Smooth muscle cell (in vitro differentiated cells): ENCODE data around the gene RHEX. TPM values are rescaled to one million over a fixed set of nuclear protein-coding genes. Genes with fewer than 3 reads are reported as not detected.
A peak's percentile ranks its signal among the peaks of the same experiment; 100 is the strongest.

ENCODE experiments used
- DNase-seq: peaks from one replicate; lab custom pipeline; 2025; ENCODE audit not compliant: unreplicated experiment; lab: John Stamatoyannopoulos, UW
- H2AFZ ChIP-seq: fragments of 200-600 bp; sonication (generic); 2 replicates; pipeline ENCODE4 v1.6.0; 2016; ENCODE audit warnings: antibody characterized with exemption, low read depth, mild to moderate bottlenecking
- H3F3A ChIP-seq: fragments of 200-600 bp; sonication (generic); 2 replicates; pipeline ENCODE4 v1.6.0; 2017; ENCODE audit warnings: antibody characterized with exemption, low read depth
- H3K27ac ChIP-seq: fragments of 200-600 bp; sonication (generic); 2 replicates; pipeline ENCODE4 v1.5.1; 2016; ENCODE audit warnings: low read depth, mild to moderate bottlenecking
- H3K27me3 ChIP-seq: fragments of 200-600 bp; sonication (generic); 2 replicates; pipeline ENCODE4 v1.6.1; 2016; ENCODE audit warnings: low read depth, mild to moderate bottlenecking
- H3K36me3 ChIP-seq: fragments of 200-600 bp; sonication (generic); 2 replicates; pipeline ENCODE4 v1.5.1; 2016; ENCODE audit warnings: low read depth
- H3K4me1 ChIP-seq: fragments of 200-600 bp; sonication (generic); 2 replicates; pipeline ENCODE4 v1.5.1; 2016; ENCODE audit warnings: low read depth
- H3K4me2 ChIP-seq: fragments of 200-600 bp; sonication (generic); 2 replicates; pipeline ENCODE4 v1.6.0; 2016; ENCODE audit warnings: mild to moderate bottlenecking
- H3K4me3 ChIP-seq: fragments of 200-600 bp; sonication (generic); 2 replicates; pipeline ENCODE4 v1.5.1; 2016; ENCODE audit warnings: mild to moderate bottlenecking
- H3K79me2 ChIP-seq: fragments of 200-600 bp; sonication (generic); 2 replicates; pipeline ENCODE4 v1.6.0; 2016; ENCODE audit warnings: low read depth, mild to moderate bottlenecking
- H3K9ac ChIP-seq: fragments of 200-600 bp; sonication (generic); 2 replicates; pipeline ENCODE4 v1.6.0; 2016; ENCODE audit warnings: low read depth
- H3K9me3 ChIP-seq: fragments of 200-600 bp; sonication (generic); replicated peaks from 2 replicates; pipeline ENCODE4 v1.5.1; 2016; ENCODE audit warnings: low read depth
- H4K20me1 ChIP-seq: fragments of 200-600 bp; sonication (generic); 2 replicates; pipeline ENCODE4 v1.6.0; 2016; ENCODE audit warnings: low read depth
- CTCF ChIP-seq: fragments of 200-600 bp; sonication (generic); IDR thresholded peaks from 2 replicates; pipeline ENCODE4 v1.5.1; 2017; ENCODE audit warnings: borderline replicate concordance, mild to moderate bottlenecking, antibody characterized with exemption; ENCODE audit not compliant: insufficient read depth, poor library complexity, severe bottlenecking
- WGBS: methylation state at CpG from one replicate; pipeline ENCODE4 v1.1.7; 2016; ENCODE audit warnings: low lambda C conversion rate; 5-methylcytosine and 5-hydroxymethylcytosine counted together
- polyA plus RNA-seq: library from polyadenylated mRNA; unstranded; fragments of >200 nt; fragmentation: Nextera tagmentation; extraction: Ambion mirVana; gene quantifications from 2 replicates; pipeline ENCODE4 v1.2.1, GENCODE V29; 2016
- total RNA-seq: library from RNA; depleted of rRNA; stranded (reverse); fragments of >200 nt; gene quantifications from 2 replicates; pipeline ENCODE4 v1.2.3, GENCODE V29; 2014

RHEX gene
- total and polyA plus RNA-seq, 2 experiments from 2014 or later, result not detected

DNA sequence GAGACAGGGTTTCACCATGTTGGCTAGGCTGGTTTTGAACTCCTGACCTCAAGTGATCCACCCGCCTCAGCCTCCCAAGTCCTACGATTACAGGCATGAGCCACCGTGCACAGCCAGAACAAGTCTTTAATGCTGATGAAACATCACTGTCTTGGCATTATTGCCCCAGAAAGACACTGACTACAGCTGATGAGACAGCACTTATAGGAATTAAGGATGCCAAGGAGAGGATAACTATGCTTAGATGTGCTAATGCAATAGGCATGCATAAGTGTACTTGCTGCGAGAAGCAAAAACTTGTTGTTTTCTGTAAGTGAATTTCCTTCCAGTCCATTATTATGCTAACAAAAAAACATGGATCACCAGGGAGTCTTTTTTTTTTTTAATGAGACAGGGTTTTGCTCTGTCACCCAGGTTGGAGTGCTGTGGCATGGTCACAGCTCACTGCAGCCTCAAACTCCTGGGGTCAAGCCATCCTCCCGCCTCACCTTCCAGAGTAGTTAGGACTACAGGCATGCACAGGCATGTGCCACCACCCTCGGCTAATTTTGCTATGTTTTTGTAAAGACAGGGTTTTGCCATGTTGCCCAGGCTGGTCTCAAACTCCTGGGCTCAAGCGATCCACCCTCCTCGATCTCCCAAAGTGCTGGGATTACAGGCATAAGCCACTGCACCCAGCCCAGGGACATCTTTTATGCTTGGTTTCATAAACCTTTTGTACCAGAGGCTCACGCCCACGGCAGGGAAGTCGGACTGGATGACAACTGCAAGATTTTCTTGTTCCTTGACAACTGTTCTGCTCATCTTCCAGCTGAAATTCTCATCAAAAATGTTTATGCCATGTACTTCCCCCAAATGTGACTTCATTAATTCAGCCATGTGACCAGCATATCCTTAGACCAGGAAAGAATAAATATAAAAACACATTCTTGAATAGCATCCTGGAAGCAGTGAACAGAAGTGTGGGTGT is 23.1 kb downstream of the RHEX start:
- Histone ChIP-seq H3K4me1 (no peaks in the 10 kb centered on the region), H3K36me3 (no peaks in the 10 kb centered on the region), H3K79me2 (no peaks in the 10 kb centered on the region), H3K27me3 (no peaks in the 10 kb centered on the region), H3K9ac (no peak overlapping the region), H4K20me1 (no peaks in the 10 kb centered on the region), H3K9me3 (no peaks in the 10 kb centered on the region), H2AFZ (peak overlapping the region; percentile 24), H3K27ac (peak overlapping the region; percentile 56), H3F3A (no peaks in the 10 kb centered on the region), H3K4me3 (no peak overlapping the region), H3K4me2 (peak overlapping the region; percentile 31)
- DNase-seq, result no peak
- 38% methylated on average over 11 of the region's 11 CpGs for WGBS
- no peak for TF ChIP-seq CTCF

DNA sequence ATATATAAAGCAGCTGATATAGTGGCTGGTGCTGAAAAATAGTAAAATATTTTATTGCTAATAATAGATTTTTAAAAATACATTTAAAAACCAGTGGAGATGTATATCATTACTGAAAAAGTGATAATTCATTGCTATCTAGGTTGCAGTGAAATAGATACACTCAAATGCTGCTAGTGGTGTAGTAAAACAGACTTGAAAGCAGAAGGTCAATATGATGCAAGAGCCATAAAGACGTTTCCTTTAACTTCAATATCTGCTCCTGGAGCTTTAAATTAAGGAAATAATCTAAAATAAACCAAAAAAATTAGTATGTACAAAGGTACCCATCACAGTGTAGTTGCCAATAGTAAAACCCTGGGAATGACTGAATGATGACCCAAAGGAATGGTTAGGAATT is 26.2 kb downstream of the RHEX start:
- no peak for TF ChIP-seq CTCF
- no peaks in the 10 kb centered on the region for H3K79me2 ChIP-seq
- no peak overlapping the region for H2AFZ ChIP-seq
- H3K4me2 ChIP-seq, result no peak overlapping the region
- no peaks in the 10 kb centered on the region for H3K27me3 ChIP-seq
- no peaks in the 10 kb centered on the region for H4K20me1 ChIP-seq
- no peaks in the 10 kb centered on the region for H3K9me3 ChIP-seq
- 34% methylated on average over 1 of the region's 1 CpG for WGBS
- H3K27ac ChIP-seq, result no peak overlapping the region
- no peaks in the 10 kb centered on the region for H3F3A ChIP-seq
- H3K4me3 ChIP-seq, result no peak overlapping the region
- DNase-seq, result no peak
- no peak overlapping the region for H3K9ac ChIP-seq
- H3K4me1 ChIP-seq, result no peaks in the 10 kb centered on the region
- no peaks in the 10 kb centered on the region for H3K36me3 ChIP-seq

DNA sequence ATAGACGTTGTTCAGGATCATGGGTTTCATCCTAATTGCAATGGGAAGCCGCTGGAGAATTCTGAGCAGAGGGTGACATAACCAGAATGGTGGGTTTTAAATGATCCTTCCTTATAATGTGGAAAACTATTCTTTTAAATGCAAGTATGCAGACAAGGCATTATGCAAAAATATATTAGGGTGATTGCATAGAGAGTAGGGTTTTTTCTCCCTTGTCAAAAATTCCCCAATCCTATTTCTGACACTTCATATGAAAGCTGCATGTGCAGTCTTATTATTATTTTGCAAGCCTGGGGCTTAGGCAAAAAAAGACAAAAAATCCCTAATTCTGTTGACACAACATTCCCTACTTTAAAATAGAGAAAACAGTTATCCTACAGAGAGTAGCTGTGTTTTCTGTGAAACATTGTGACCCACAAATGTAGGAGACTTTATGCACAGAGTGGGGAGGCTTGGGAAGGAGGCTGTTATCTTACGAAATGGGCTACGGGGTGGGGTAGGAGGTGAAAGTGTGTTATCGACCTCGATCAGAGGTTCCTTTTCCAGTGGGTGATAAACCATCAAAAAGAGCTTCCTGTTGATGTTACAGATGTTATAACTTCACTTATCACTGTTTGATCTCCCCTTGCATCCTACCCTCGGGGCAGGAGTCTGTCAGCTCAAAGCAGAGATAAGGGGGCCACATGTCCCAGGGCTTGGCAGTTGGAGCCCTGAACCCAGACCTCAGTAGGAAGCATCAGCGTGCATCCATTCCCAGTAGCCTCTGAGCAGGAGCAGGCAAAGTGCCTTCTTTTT is 27.2 kb downstream of the RHEX start:
- 30% methylated on average over 8 of the region's 8 CpGs for WGBS
- no peak for DNase-seq
- Histone ChIP-seq H3K36me3 (no peaks in the 10 kb centered on the region), H3K9me3 (no peaks in the 10 kb centered on the region), H3K27ac (no peak overlapping the region), H3K4me2 (no peak overlapping the region), H3K27me3 (no peaks in the 10 kb centered on the region), H3K4me1 (no peaks in the 10 kb centered on the region), H3K4me3 (no peak overlapping the region), H3K9ac (no peak overlapping the region), H3F3A (no peaks in the 10 kb centered on the region), H4K20me1 (no peaks in the 10 kb centered on the region), H2AFZ (no peak overlapping the region), H3K79me2 (no peaks in the 10 kb centered on the region)
- TF ChIP-seq CTCF, result no peak
